Anterior cingulate cortex (tissue), 58 donors: ENCODE results near the gene KLHL7.
A peak's percentile ranks its signal among the peaks of the same experiment; 100 is the strongest.
"Not testable (repeated sequence)": the region's sequence is repeated elsewhere in the genome, so short reads cannot be mapped to it uniquely, and the experiment has no call there.

Experiments
- DNase-seq, 58 donors: peaks; one replicate each; lab custom pipeline; 2025; lab: John Stamatoyannopoulos, UW

The KLHL7 gene

GRCh38 chr7:23168111-23168885, 62.7 kb downstream of the KLHL7 start:
- DNase-seq = no peak

GRCh38 chr7:23175938-23176337, 70.4 kb downstream of the KLHL7 start:
- DNase-seq = no peak

- DNase-seq = peak; percentile 50 to 96 (median 88)
Observed at GRCh38 chr7:23181684-23182553, 76.3 kb downstream of the KLHL7 start, which contains the start of gene NUP42. Gene NUP42 (plus strand): TSS chr7:23182048. CDS start chr7:23182086, 38 bp downstream.

DNA sequence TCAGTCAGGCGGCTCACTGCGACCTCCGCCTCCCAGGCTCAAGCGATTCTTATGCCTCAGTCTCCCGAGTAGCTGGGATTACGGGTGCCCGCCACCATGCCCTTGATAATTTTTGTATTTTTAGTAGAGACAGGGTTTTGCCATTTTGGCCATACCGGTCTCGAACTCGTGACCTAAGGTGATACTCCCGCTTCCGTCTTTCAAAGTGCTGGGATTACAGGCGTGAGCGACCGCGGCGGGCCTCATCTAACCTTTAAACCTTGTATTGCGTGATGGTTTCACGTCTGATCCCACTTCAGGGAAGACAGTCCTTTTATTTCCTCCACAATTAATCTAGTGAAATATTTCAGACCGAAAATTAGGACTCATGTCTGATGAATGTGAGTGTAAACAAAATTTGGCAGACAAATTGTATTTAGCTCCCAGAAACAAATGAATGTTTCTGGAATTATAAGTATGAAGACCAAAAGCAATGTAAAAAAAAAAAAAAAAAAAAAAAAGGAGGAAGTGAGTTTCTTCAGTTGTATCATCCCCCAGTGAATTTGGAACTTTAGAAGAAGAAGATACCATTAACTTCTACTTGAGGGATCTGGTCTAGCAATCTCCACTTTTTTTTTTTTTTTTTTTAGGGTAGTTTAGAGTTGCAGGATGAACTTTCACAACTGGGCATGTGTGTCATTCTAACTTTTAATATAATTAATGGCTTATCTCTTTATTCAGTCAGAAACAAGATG, 77.9 kb downstream of the KLHL7 start:
- DNase-seq = no peak

GRCh38 chr7:23184291-23184690, 78.7 kb downstream of the KLHL7 start:
- no peak for DNase-seq

- peak in 40 of 58 donors; percentile 6 to 74 (median 32) for DNase-seq
Observed at GRCh38 chr7:23184709-23185359, 79.2 kb downstream of the KLHL7 start.

DNA sequence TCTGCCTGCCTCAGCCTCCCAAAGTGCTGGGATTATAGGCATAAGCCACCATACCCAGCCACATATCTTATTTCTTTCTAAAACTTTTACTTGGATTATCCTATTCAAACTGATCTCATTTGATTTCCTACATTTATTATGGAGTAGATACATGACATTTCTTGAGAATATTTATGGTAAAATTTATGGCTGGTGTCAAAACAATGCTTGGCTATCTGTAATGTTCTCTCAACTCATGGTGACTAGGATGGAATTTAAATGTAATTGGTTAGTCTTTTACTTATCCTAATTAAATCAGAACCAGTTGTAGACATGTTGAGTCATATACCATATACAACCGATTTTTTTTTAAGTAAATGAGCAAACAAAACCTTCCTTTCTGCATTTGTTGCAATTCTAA, 80.4 kb downstream of the KLHL7 start:
- DNase-seq = no peak

GRCh38 chr7:23191022-23191421, 85.4 kb downstream of the KLHL7 start:
- DNase-seq = no peak

GRCh38 chr7:23193650-23194227, 88.2 kb downstream of the KLHL7 start:
- not testable (repeated sequence) for DNase-seq

GRCh38 chr7:23196306-23196705, 90.7 kb downstream of the KLHL7 start:
- no peak for DNase-seq

GRCh38 chr7:23197745-23198144, 92.2 kb downstream of the KLHL7 start:
- DNase-seq = not testable (repeated sequence)

DNA sequence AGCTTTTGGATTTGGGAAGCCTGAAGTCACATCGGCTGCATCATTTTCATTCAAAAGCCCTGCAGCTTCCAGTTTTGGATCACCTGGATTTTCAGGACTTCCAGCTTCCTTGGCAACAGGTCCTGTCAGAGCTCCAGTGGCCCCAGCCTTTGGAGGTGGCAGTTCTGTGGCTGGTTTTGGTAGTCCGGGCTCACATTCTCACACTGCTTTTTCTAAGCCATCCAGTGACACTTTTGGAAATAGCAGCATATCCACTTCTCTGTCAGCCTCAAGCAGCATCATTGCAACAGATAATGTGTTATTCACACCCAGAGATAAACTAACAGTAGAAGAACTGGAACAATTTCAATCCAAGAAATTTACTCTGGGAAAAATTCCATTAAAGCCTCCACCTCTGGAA, 94.7 kb downstream of the KLHL7 start:
- DNase-seq = no peak

- DNase-seq = no peak
Observed at GRCh38 chr7:23204241-23204640, 98.7 kb downstream of the KLHL7 start.

- DNase-seq = no peak
Observed at GRCh38 chr7:23205577-23205908, 100.0 kb downstream of the KLHL7 start.

DNA sequence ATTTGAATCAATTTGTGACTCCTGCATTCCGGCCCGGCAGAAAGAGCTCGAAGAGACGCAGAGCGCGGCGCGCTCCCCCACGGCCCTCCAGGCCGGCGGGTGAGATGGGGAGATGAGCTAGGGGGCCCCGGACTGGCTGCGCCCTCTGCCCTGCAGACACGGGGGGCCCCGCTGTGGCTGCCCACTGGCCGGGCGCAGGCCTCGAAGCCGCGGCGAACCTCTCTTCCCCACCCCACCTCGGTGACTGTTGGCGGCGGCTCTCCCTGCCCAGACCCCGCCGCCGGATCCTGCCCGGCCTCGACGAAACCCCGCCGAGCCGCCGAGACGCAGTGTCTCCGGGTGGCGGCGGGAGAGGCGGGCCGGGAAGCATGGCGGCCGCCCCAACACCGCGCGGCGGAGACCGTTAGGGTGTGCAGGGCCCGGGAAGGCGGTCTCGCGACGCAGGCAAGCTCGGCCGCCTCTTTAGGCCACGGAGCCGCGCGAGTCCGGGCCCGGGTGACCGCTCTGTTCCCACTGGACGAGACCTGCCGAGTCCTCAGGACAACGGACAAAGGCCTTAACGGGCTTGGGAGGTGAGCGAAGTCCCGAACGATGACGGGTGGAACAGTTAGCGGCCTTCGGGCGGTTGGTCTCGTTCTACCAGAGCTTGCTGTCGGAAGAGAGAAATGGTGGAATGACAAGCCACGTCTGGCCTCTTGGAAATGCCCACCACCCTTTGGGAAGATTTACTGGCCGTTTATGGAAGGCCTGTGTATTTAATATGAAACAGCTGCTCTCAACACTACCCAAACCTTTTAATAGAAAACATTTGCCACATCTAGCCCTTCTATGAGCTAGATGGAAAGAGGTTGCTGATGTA, 100.6 kb downstream of the KLHL7 start:
- no peak for DNase-seq

DNA sequence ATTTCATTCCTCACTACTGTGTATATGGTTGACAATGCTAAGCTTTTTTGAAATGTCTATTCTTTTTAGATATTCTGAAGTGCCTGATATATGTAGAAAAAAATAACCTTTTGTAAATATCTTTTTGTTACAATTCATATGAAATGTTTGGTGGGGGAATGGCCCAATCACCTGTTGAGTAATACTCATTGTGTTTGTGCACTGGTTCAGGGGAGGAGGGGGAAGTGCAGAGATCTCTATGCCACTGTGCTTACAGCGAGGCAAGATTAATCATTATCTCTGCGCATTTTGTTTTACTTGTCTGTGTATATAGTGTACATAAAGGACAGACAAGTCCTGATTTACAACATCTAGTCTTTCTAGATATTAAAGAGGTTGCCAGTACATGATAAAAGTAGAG, 101.4 kb downstream of the KLHL7 start:
- no peak for DNase-seq

DNA sequence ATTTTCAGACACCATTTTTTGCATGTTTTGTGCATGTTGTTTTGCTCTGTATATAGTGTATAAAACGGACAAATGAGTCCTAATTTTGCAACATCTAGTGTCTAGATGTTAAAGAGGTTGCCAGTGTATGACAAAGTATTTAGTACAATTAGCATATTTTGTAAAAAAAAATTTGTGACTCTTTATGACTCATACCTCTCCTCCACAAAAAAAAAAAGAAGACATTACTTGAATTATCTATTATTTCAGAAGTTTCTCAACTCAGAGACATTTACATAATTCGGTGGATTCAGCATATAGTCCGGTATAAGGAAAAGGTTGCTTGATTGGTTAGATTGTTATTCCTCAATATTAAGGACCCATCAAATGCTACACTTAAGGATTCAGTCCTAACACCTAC, 102.3 kb downstream of the KLHL7 start:
- no peak for DNase-seq

DNA sequence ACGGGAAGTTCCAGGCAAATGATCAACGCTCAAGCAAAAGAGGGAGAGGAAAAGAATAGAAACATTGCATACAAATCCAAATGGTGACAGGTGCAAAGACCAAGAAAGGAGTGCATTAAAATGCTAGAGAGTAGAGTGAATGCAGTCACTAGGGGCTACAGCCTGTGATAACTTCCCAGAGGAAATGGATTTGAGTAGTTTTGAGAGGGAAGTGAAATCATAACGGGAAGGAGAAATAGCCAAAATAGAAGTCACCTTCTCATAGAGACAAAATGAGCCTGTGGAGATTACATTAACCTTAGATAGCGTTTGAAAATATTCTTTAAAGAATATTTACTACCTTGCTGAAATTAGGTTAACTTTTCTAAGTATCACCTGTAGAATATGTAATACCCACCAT, 102.7 kb downstream of the KLHL7 start:
- no peak for DNase-seq

- no peak for DNase-seq
Observed at GRCh38 chr7:23210506-23210905, 104.9 kb downstream of the KLHL7 start.
